Endothelial cell of umbilical vein (primary cell): ENCODE results near the gene AGAP3. TPM values are rescaled to one million over a fixed set of nuclear protein-coding genes. Genes with fewer than 3 reads are reported as not detected.

Experiments used
- BruUV-seq: library from RNA; stranded (reverse); fragments of 400-500 nt; replicated peaks from 2 replicates; lab custom pipeline; 2021; lab: Mats Ljungman, UMichigan
- CTCF ChIA-PET: fragments of 300-600, 350-600 bp; sonication (Branson Sonifier 250); formaldehyde crosslinking; loops from one replicate; lab custom pipeline; 2021; ENCODE audit warnings: antibody characterized with exemption, inconsistent platforms; lab: Charles Lee
- POLR2A ChIA-PET: fragments of 300-600, 350-600 bp; sonication (Branson Sonifier 250); formaldehyde crosslinking; loops from one replicate; lab custom pipeline; 2021; ENCODE audit warnings: antibody characterized with exemption, inconsistent platforms; lab: Charles Lee
- DNase-seq: peaks from one replicate; pipeline ENCODE4 v3.0.0-alpha.2; 2011; ENCODE audit warnings: low read depth, low spot score
- FAIRE-seq: peaks from 2 replicates; lab custom pipeline; 2011; peaks lifted over from hg19 to GRCh38; lab: Jason Lieb, UNC
- H2AFZ ChIP-seq: 2 replicates; pipeline ENCODE4 v1.6.0; 2012; ENCODE audit warnings: low read depth, low read length, control low read depth, inconsistent platforms
- H3K27ac ChIP-seq: 2 replicates; pipeline ENCODE4 v1.5.1; 2011; ENCODE audit warnings: low read depth, mild to moderate bottlenecking, control low read depth, low read length, moderate library complexity; ENCODE audit not compliant: insufficient read depth
- H3K27me3 ChIP-seq, 2 experiments: 2 replicates each; pipeline versions ENCODE4 v1.6.0 to v1.6.1; 2011; ENCODE audit warnings: low read length in 2 of 2, mixed read lengths in 1 of 2; ENCODE audit not compliant: control insufficient read depth in 2 of 2, insufficient read depth in 2 of 2
- H3K36me3 ChIP-seq, 2 experiments: 2 replicates in 1 of 2; 3 replicates in 1 of 2; pipeline ENCODE4 v1.5.1; 2011; ENCODE audit warnings: low read length in 2 of 2, mild to moderate bottlenecking in 1 of 2, moderate library complexity in 1 of 2; ENCODE audit not compliant: control insufficient read depth in 2 of 2, insufficient read depth in 2 of 2; ENCODE audit errors: extremely low read depth in 1 of 2
- H3K4me1 ChIP-seq: 3 replicates; pipeline ENCODE4 v1.5.1; 2011; ENCODE audit warnings: mild to moderate bottlenecking, low read length; ENCODE audit not compliant: control insufficient read depth, insufficient read depth; ENCODE audit errors: extremely low read depth
- H3K4me2 ChIP-seq: 2 replicates; pipeline ENCODE4 v1.6.1; 2011; ENCODE audit warnings: low read length, control low read depth, mixed read lengths; ENCODE audit not compliant: insufficient read depth
- H3K4me3 ChIP-seq, 3 experiments: fragments of 200-600 bp in 1 of 3; sonication (generic), shearing (Covaris generic) in 1 of 3; replicated peaks in 1 of 3; 2 replicates each; pipeline ENCODE4 v1.5.1; 2011 to 2016; ENCODE audit warnings: control low read depth in 3 of 3, low read length in 3 of 3, mild to moderate bottlenecking in 2 of 3, inconsistent platforms in 1 of 3, low read depth in 1 of 3, moderate library complexity in 1 of 3; ENCODE audit not compliant: insufficient read depth in 1 of 3
- H3K79me2 ChIP-seq: 2 replicates; pipeline ENCODE4 v1.6.0; 2012; ENCODE audit warnings: low read length, inconsistent platforms; ENCODE audit not compliant: control insufficient read depth, insufficient read depth
- H3K9ac ChIP-seq: replicated peaks from 2 replicates; pipeline ENCODE3; 2011; ENCODE audit warnings: low read length, control low read depth; ENCODE audit not compliant: insufficient read depth; ENCODE audit errors: extremely low read depth
- H3K9me1 ChIP-seq: replicated peaks from 3 replicates; pipeline ENCODE4 v1.6.0; 2011; ENCODE audit warnings: mild to moderate bottlenecking, low read length; ENCODE audit not compliant: control insufficient read depth, insufficient read depth; ENCODE audit errors: extremely low read depth
- H3K9me3 ChIP-seq: replicated peaks from 2 replicates; pipeline ENCODE4 v1.5.1; 2012; ENCODE audit warnings: low read length, inconsistent platforms; ENCODE audit not compliant: control insufficient read depth, insufficient read depth
- H4K20me1 ChIP-seq: replicated peaks from 2 replicates; pipeline ENCODE3; 2011; ENCODE audit warnings: mild to moderate bottlenecking, low read length; ENCODE audit not compliant: control insufficient read depth, insufficient read depth; ENCODE audit errors: extremely low read depth
- EZH2 ChIP-seq: IDR thresholded peaks from 2 replicates; pipeline ENCODE4 v1.6.1; 2012; ENCODE audit warnings: borderline replicate concordance, low read depth, mild to moderate bottlenecking, moderate library complexity, low read length, inconsistent platforms; ENCODE audit not compliant: severe bottlenecking
- FOS ChIP-seq: IDR thresholded peaks from 2 replicates; pipeline ENCODE4 v1.6.1; 2011; ENCODE audit warnings: mild to moderate bottlenecking, low read length, moderate library complexity, borderline replicate concordance; ENCODE audit not compliant: insufficient read depth
- GATA2 ChIP-seq: IDR thresholded peaks from 2 replicates; pipeline ENCODE4 v1.7.0; 2011; ENCODE audit warnings: low read depth, mild to moderate bottlenecking, moderate library complexity, mixed read lengths, low read length; ENCODE audit not compliant: insufficient read length, insufficient read depth
- JUN ChIP-seq: IDR thresholded peaks from 2 replicates; pipeline ENCODE4 v1.6.1; 2011; ENCODE audit warnings: borderline replicate concordance, low read depth; ENCODE audit not compliant: insufficient read length, insufficient read depth
- MYC ChIP-seq: IDR thresholded peaks from one replicate; pipeline ENCODE4 v1.6.1; 2011; ENCODE audit warnings: mild to moderate bottlenecking, low read depth, low read length
- POLR2A ChIP-seq: IDR thresholded peaks from 2 replicates; pipeline ENCODE4 v1.6.1; 2012; ENCODE audit warnings: low read depth, mild to moderate bottlenecking, control low read depth, low read length
- POLR2AphosphoS5 ChIP-seq: IDR thresholded peaks from 2 replicates; pipeline ENCODE4 v1.6.1; 2012; ENCODE audit warnings: low read depth, mild to moderate bottlenecking, control low read depth, low read length, moderate library complexity; ENCODE audit not compliant: insufficient read depth
- dilution Hi-C: fragments of 300-500 bp; cut with MboI; formaldehyde crosslinking; loops from one replicate; pipeline ENCODE4 v1.15.0; 2019; ENCODE audit warnings: low sequenced_read_pairs; ENCODE audit not compliant: extremely low pct_ligation_motif_present
- intact Hi-C: fragments of 100-400 bp; cut with micrococcal nuclease; formaldehyde crosslinking; loops from one replicate; pipeline ENCODE4 v1.10.0; 2022
- polyA plus RNA-seq, 4 experiments: library from polyadenylated mRNA; depleted of rRNA in 3 of 4; stranded (reverse) in 3 of 4; unstranded in 1 of 4; fragments of >200 nt; gene quantifications; 2 replicates each; pipeline versions ENCODE4 v1.2.1 to v1.2.3, GENCODE V29; 2011 to 2012; ENCODE audit warnings: missing spikeins in 1 of 4
- total RNA-seq: library from RNA; stranded (reverse); gene quantifications from 2 replicates; pipeline ENCODE4 v1.2.3, GENCODE V29; 2021
- TF ChIP-seq, protein P1 (sequence below), 2 donors: IDR thresholded peaks; 1 replicate in 1 of 2; 2 replicates in 1 of 2; pipeline ENCODE4 v1.5.1; 2011; ENCODE audit warnings: low read length in 2 of 2, mild to moderate bottlenecking in 2 of 2, moderate library complexity in 2 of 2, control low read depth in 1 of 2, inconsistent platforms in 1 of 2, low read depth in 1 of 2; ENCODE audit not compliant: insufficient read depth in 1 of 2; ENCODE audit errors: extremely low read depth in 1 of 2
- TF ChIP-seq, protein P2 (sequence below): IDR thresholded peaks from 2 replicates; pipeline ENCODE4 v1.6.1; 2011; ENCODE audit not compliant: insufficient read depth, insufficient read length

AGAP3 gene
- total and polyA plus RNA-seq, 2 donors (not counting 3 experiments of a cell fraction or from before 2014, with no cell fraction given): 171 to 174 TPM

DNA sequence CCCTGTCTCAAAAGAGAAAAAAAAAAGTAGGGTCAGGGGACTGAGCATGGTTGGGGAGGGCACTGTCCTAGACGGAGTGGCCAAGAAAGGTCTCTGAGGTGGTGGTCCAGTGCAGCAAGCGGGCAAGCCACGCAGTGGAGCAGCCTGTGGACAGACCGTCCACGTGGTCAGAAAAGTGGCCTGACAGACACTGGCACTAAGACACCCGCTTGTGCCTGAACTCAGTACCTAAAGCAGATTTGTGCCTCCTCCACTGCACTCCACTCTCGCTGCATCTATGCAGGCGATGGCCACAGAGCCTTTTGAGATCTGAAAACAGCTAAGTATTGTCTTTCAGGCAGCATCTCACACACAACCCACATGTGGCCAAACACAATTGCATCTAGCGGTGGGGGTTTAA, 92.0 kb downstream of the AGAP3 start:
- no peaks in the 10 kb centered on the region for H3K9me1 ChIP-seq
- BruUV-seq: no TSS peak
- DNase-seq (no peak), FAIRE-seq (no peak)
- H3K4me2 ChIP-seq: no peak overlapping the region
- TF ChIP-seq JUN (no peak), MYC (no peak), POLR2AphosphoS5 (no peak), FOS (no peak), POLR2A (no peak), EZH2 (no peak), GATA2 (no peak)
- TF ChIP-seq, protein P1, sequence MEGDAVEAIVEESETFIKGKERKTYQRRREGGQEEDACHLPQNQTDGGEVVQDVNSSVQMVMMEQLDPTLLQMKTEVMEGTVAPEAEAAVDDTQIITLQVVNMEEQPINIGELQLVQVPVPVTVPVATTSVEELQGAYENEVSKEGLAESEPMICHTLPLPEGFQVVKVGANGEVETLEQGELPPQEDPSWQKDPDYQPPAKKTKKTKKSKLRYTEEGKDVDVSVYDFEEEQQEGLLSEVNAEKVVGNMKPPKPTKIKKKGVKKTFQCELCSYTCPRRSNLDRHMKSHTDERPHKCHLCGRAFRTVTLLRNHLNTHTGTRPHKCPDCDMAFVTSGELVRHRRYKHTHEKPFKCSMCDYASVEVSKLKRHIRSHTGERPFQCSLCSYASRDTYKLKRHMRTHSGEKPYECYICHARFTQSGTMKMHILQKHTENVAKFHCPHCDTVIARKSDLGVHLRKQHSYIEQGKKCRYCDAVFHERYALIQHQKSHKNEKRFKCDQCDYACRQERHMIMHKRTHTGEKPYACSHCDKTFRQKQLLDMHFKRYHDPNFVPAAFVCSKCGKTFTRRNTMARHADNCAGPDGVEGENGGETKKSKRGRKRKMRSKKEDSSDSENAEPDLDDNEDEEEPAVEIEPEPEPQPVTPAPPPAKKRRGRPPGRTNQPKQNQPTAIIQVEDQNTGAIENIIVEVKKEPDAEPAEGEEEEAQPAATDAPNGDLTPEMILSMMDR (IDR thresholded peaks at IDR 0.05; ENCODE audit: extremely low read depth in 1 of 2, insufficient read depth in 1 of 2, low read depth in 1 of 2, low read length in 2 of 2): no peak
- TF ChIP-seq, protein P2, sequence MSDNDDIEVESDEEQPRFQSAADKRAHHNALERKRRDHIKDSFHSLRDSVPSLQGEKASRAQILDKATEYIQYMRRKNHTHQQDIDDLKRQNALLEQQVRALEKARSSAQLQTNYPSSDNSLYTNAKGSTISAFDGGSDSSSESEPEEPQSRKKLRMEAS: no peak
- intact Hi-C loops: no loop called here
- no peaks in the 10 kb centered on the region for H3K36me3 ChIP-seq
- H3K4me1 ChIP-seq: no peaks in the 10 kb centered on the region
- ChIA-PET CTCF (interaction anchor here (1.4 to 1.6 kb wide), 3 partner anchors 10 to 54 kb away, joined by 3 to 8 read pairs (median 5); partner anchors contain the start of gene GBX1), POLR2A (no interaction called here)
- H3K9ac ChIP-seq: no peak overlapping the region
- peaks cover 3 to 10% of the 10 kb centered on the region in 2 experiments for H3K27me3 ChIP-seq
- H3K4me3 ChIP-seq: no peak overlapping the region
- no peaks in the 10 kb centered on the region for H4K20me1 ChIP-seq
- dilution Hi-C loops: no loop called here
- no peak overlapping the region for H3K27ac ChIP-seq
- H3K79me2 ChIP-seq: no peaks in the 10 kb centered on the region
- H2AFZ ChIP-seq: no peak overlapping the region
- H3K9me3 ChIP-seq: no peaks in the 10 kb centered on the region
